Kidney glomerular epithelial cell (primary cell): Measurements from ENCODE around the gene GLRX5.
"Not testable (repeated sequence)": the region's sequence is repeated elsewhere in the genome, so short reads cannot be mapped to it uniquely, and the experiment has no call there.

ENCODE experiments used
- DNase-seq: peaks from one replicate; lab custom pipeline; 2025; lab: John Stamatoyannopoulos, UW

The GLRX5 gene

GRCh38 chr14:95559203-95559602, 24.4 kb downstream of the GLRX5 start:
- no peak for DNase-seq

DNA sequence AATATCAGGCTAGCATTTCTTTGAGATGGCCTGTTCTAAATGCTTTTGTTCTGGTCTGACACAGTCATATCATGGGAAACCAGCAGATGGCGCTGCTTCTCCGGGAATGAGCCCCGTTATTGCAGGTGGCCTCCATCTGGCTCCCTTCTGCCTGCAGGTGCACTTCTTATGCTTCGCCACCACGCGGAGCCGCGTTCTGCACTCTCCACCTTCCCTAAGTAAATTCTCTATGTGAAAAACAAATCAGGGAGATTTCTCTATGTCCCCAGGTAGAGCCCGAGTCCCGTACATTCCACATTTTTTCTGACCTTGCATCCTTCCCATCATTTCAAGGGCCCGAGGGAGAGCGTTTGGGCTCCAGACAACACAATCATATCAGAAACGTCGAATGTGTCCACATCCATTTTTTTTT, 26.2 kb downstream of the GLRX5 start:
- DNase-seq, result peak; percentile 91

GRCh38 chr14:95562892-95563685, 28.2 kb downstream of the GLRX5 start:
- no peak for DNase-seq

DNA sequence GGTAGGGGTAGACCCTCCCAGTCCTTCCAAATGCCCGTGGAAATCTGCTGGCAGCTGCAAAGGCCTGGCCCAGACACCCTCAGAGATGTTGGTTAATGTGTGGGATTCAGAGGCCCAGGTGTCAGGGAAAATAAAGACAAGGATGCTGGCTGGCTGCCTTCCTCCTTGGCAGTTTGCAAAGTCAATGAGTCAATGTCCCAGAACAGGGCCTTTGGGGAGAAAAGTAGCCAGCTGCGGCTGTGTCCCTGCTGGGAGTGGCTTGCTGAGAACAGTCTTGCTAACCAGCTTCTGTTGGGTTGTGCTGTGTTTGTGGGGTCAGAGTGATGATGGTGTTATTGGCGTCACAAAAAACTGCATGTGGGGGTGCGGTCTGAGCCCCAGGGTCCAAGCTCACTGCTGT, 29.2 kb downstream of the GLRX5 start:
- no peak for DNase-seq

GRCh38 chr14:95569440-95569839, 34.6 kb downstream of the GLRX5 start:
- DNase-seq, result no peak

DNA sequence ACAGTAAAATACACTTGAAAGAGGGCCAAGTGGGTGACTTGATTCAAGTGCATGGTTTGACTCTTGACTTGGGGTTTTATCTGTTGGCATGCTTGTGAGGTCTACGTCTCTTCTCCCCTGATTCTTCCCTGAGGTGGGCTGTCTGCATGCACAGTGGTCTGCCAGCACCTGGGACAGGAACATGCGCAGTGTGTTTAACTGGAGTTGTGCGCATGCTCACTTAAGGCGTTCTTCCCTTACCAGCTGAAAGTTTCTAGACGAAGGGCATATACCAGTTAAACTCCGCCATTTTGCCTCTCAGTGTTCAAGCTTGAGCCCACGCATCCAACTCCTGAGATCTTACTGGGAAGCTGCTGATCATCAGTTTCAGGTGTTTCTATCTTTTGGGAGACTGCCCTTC, 38.5 kb downstream of the GLRX5 start:
- no peak for DNase-seq

DNA sequence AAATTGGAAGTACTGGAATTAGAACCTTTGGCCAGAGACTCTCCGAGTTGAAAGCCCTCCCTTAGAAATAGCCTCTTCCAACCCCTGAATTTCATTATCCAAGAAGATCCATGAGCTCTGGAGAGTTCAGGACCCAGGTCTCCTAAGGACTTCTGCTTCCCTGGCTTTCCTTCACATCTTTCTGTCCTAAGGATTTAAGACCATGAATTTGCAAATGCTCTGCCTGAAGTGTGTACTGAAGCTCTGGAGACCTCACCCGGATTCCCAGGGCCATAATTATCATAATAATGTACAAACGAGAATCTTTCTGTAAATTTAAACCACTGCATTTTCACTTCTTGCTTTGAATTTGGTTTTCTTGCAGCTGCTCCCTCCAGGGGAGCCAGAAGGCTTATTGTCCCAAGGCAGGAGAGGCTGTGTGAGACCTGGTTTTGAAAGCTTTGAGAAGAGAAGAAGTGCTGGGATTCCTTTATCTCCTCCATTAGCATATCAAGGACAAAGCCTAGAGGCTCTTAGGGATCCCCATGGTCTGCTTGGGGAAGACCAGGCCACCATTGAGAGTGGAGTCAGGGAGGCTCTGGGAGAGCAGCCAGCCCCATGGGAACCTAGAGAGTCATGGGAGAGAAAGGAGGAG, 41.1 kb downstream of the GLRX5 start:
- no peak for DNase-seq

- DNase-seq, result no peak
These were observed 42.4 kb downstream of the GLRX5 start for GRCh38 chr14:95577067-95577800.

DNA sequence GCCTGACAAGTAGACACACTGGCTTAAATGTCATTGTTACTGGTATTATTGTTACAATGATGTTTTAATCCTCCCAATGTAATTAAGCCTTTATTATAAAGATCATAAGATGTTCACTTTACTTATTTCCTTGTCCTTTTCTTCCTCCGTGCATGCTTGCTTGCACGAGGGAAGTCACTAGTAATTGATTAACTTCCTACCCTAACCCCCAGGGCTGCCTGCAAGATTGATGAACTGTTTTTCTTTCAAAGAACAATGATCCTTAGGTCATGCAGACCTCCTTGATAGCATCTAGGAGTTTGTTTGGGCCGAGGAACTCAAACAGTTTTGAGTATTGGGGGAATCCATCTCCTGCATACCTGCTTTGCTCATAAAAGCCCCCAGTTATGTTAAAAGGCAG, 43.0 kb downstream of the GLRX5 start:
- peak; percentile 47 for DNase-seq

- DNase-seq, result not testable (repeated sequence)
These were observed 49.2 kb downstream of the GLRX5 start for GRCh38 chr14:95583836-95584617.

DNA sequence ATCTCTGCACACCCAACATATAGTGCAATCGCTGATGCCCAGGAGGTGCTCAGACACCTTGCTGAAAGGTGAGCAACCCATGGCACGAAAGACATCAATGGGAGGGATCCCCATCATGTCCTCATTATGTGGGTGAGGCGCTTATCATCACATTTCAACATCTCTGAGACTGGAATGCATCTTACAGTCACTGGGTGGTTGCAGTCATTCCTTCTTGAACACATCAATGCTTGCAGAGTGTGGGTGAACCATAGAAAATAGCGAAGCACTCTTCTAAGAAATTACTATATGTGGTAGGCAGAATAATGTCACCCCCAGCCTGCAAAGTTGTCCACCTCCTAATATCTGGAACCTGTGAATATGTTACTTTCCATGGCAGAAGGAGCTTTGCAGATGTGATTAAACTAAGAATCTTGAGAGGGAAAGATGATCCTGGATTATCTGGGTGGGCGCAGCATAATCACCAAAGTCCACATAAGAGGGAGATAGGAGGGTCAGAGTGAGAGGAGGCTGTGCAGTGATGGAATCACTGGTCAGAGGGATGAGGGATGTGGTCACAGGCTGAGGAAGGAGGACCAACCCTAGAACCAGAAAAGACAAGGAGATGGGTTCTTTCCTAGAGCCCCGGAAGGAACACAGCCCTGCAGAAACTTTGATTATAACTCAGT, 51.2 kb downstream of the GLRX5 start:
- no peak for DNase-seq

- DNase-seq, result not testable (repeated sequence)
These were observed 56.3 kb downstream of the GLRX5 start for GRCh38 chr14:95591182-95591581.
